Skin epidermis (tissue), 12 donors: ENCODE data around the gene MAN1B1.

ENCODE experiments used
- H3K27ac ChIP-seq, 21 experiments: fragments of 200-600 bp; sonication (generic) in 11 of 21; one replicate each; pipeline ENCODE4 v1.5.0; 2020; ENCODE audit warnings: mild to moderate bottlenecking in 3 of 21, inconsistent platforms in 2 of 21, moderate library complexity in 2 of 21
- H3K4me3 ChIP-seq, 7 experiments: fragments of 200-600 bp; sonication (generic) in 2 of 7; one replicate each; pipeline ENCODE4 v1.5.0; 2020; ENCODE audit warnings: inconsistent platforms in 2 of 7, mild to moderate bottlenecking in 2 of 7, moderate library complexity in 1 of 7

Gene MAN1B1

GRCh38 chr9:137106662-137107250 is 20.0 kb downstream of the MAN1B1 start:
- H3K27ac ChIP-seq: no peak overlapping the region

GRCh38 chr9:137107312-137107921 is 20.6 kb downstream of the MAN1B1 start:
- H3K27ac ChIP-seq: no peak overlapping the region

More at GRCh38 chr9:137106662-137107250, 20.0 kb downstream of the MAN1B1 start:
- no peak overlapping the region for H3K4me3 ChIP-seq

GRCh38 chr9:137107982-137108381 is 21.2 kb downstream of the MAN1B1 start:
- Histone ChIP-seq H3K4me3 (no peak overlapping the region), H3K27ac (no peak overlapping the region)

More at GRCh38 chr9:137107312-137107921, 20.6 kb downstream of the MAN1B1 start:
- H3K4me3 ChIP-seq: no peak overlapping the region

GRCh38 chr9:137108608-137109249 is 21.9 kb downstream of the MAN1B1 start:
- Histone ChIP-seq H3K4me3 (no peak overlapping the region), H3K27ac (no peak overlapping the region)

- no peak overlapping the region for H3K27ac ChIP-seq
Observed at GRCh38 chr9:137109250-137110146, 22.7 kb downstream of the MAN1B1 start.

GRCh38 chr9:137110147-137110910 is 23.5 kb downstream of the MAN1B1 start:
- no peak overlapping the region for H3K27ac ChIP-seq

More at GRCh38 chr9:137109250-137110146, 22.7 kb downstream of the MAN1B1 start:
- H3K4me3 ChIP-seq: no peak overlapping the region

GRCh38 chr9:137110911-137111787 is 24.4 kb downstream of the MAN1B1 start:
- H3K4me3 ChIP-seq: no peak overlapping the region

More at GRCh38 chr9:137110147-137110910, 23.5 kb downstream of the MAN1B1 start:
- H3K4me3 ChIP-seq: no peak overlapping the region

GRCh38 chr9:137111788-137112563 is 25.2 kb downstream of the MAN1B1 start:
- Histone ChIP-seq H3K4me3 (no peak overlapping the region), H3K27ac (no peak overlapping the region)

More at GRCh38 chr9:137110911-137111787, 24.4 kb downstream of the MAN1B1 start:
- no peak overlapping the region for H3K27ac ChIP-seq

GRCh38 chr9:137112564-137113384 is 26.0 kb downstream of the MAN1B1 start:
- Histone ChIP-seq H3K27ac (no peak overlapping the region), H3K4me3 (no peak overlapping the region)

GRCh38 chr9:137113385-137114159 is 26.8 kb downstream of the MAN1B1 start:
- peak overlapping the region in 1 of 21 experiments; percentile 60 for H3K27ac ChIP-seq
- peak overlapping the region in 5 of 7 experiments; percentile 2 to 78 (median 70) for H3K4me3 ChIP-seq

- Histone ChIP-seq H3K27ac (peak overlapping the region in 20 of 21 experiments; percentile 9 to 85 (median 72)), H3K4me3 (peak overlapping the region; percentile 60 to 91 (median 74))
Observed at GRCh38 chr9:137114220-137114612, 27.4 kb downstream of the MAN1B1 start.

- Histone ChIP-seq H3K27ac (peak within 1 kb of the TSS in 20 of 21 experiments; percentile 9 to 85 (median 72)), H3K4me3 (peak within 1 kb of the TSS; percentile 60 to 91 (median 74))
Observed at GRCh38 chr9:137114613-137115393, 28.0 kb downstream of the MAN1B1 start, which contains the start of gene DPP7. Gene DPP7, minus strand, starts transcription at chr9:137114733. Its CDS starts 20 bp downstream, at chr9:137114713.

GRCh38 chr9:137115394-137116026 is 28.7 kb downstream of the MAN1B1 start:
- H3K27ac ChIP-seq: peak overlapping the region in 1 of 21 experiments; percentile 85
- H3K4me3 ChIP-seq: peak overlapping the region in 2 of 7 experiments; percentile 69 to 74

- Histone ChIP-seq H3K27ac (no peak overlapping the region), H3K4me3 (no peak overlapping the region)
Observed at GRCh38 chr9:137116027-137116507, 29.3 kb downstream of the MAN1B1 start.
